HG03108 (cell line): ENCODE measurements around the gene CARD11.

Experiments used
- ATAC-seq: cut with Tn5 transposase; IDR thresholded peaks from one replicate; pipeline ENCODE4 v1.9.1; 2021; ENCODE audit warnings: moderate library complexity; ENCODE audit not compliant: unreplicated experiment

CARD11 gene

GRCh38 chr7:2856388-2857169 lies 187.1 kb downstream of the CARD11 start:
- ATAC-seq: no peak
